Stimulated activated CD8-positive, alpha-beta memory T cell treated with anti-CD3 and anti-CD28 coated beads, Interleukin-7, amount 100 ng/mL, for 48 hours (primary cell): ENCODE results near the gene EAF2.
"Not testable (repeated sequence)": the region's sequence is repeated elsewhere in the genome, so short reads cannot be mapped to it uniquely, and the experiment has no call there.

Experiments
- DNase-seq, 2 donors: peaks; one replicate each; pipeline ENCODE4 v3.0.0-alpha.2; 2020; ENCODE audit warnings: low read depth in 1 of 2; ENCODE audit errors: extremely low read depth in 1 of 2

Gene EAF2

GRCh38 chr3:121857778-121858177, 22.8 kb downstream of the EAF2 start:
- not testable (repeated sequence) for DNase-seq

- DNase-seq, result not testable (repeated sequence)
Observed at GRCh38 chr3:121863247-121863646, 28.2 kb downstream of the EAF2 start.

- DNase-seq, result no peak
Observed at GRCh38 chr3:121863801-121864200, 28.8 kb downstream of the EAF2 start.

GRCh38 chr3:121869736-121870135, 34.7 kb downstream of the EAF2 start:
- DNase-seq, result no peak

- no peak for DNase-seq
Observed at GRCh38 chr3:121870717-121871116, 35.7 kb downstream of the EAF2 start.

- DNase-seq, result no peak
Observed at GRCh38 chr3:121871430-121871829, 36.4 kb downstream of the EAF2 start.

- DNase-seq, result no peak
Observed at GRCh38 chr3:121878411-121878810, 43.4 kb downstream of the EAF2 start.

- no peak for DNase-seq
Observed at GRCh38 chr3:121883507-121883906, 48.5 kb downstream of the EAF2 start.

- no peak for DNase-seq
Observed at GRCh38 chr3:121885386-121885785, 50.4 kb downstream of the EAF2 start.

- no peak for DNase-seq
Observed at GRCh38 chr3:121894301-121894990, 59.4 kb downstream of the EAF2 start, which contains the start of gene SLC15A2. Gene SLC15A2, plus strand, starts transcription at chr3:121894401. Its CDS starts 76 bp downstream, at chr3:121894477.

GRCh38 chr3:121895121-121895520, 60.1 kb downstream of the EAF2 start:
- no peak for DNase-seq

GRCh38 chr3:121895736-121896135, 60.7 kb downstream of the EAF2 start:
- no peak for DNase-seq

GRCh38 chr3:121896823-121897222, 61.8 kb downstream of the EAF2 start:
- DNase-seq, result no peak

GRCh38 chr3:121897296-121897695, 62.3 kb downstream of the EAF2 start:
- DNase-seq, result no peak

GRCh38 chr3:121913305-121913990, 78.4 kb downstream of the EAF2 start:
- no peak for DNase-seq

- no peak for DNase-seq
Observed at GRCh38 chr3:121914081-121914998, 79.3 kb downstream of the EAF2 start.

- DNase-seq, result no peak
Observed at GRCh38 chr3:121916189-121916588, 81.2 kb downstream of the EAF2 start.

- no peak for DNase-seq
Observed at GRCh38 chr3:121918779-121919483, 83.9 kb downstream of the EAF2 start.

GRCh38 chr3:121924734-121925133, 89.7 kb downstream of the EAF2 start:
- DNase-seq, result no peak

- no peak for DNase-seq
Observed at GRCh38 chr3:121926380-121926779, 91.4 kb downstream of the EAF2 start.
